HepG2 (cell line): ENCODE measurements around the gene ZFHX3.

Source experiments
- CAMTA2 ChIP-seq: sonication (generic); formaldehyde crosslinking; IDR thresholded peaks from 2 replicates; pipeline ENCODE4 v1.4.0; 2020; ENCODE audit warnings: mild to moderate bottlenecking, missing genetic modification reagents, borderline replicate concordance
- CTCF ChIP-seq: sonication (generic); formaldehyde crosslinking; IDR thresholded peaks from 2 replicates; pipeline ENCODE4 v1.5.0; 2020; ENCODE audit warnings: mild to moderate bottlenecking, missing genetic modification reagents, moderate library complexity
- HOXA7 ChIP-seq: sonication (generic); formaldehyde crosslinking; IDR thresholded peaks from 2 replicates; pipeline ENCODE4 v1.8.1; 2022; ENCODE audit warnings: mild to moderate bottlenecking, missing genetic modification reagents, moderate library complexity
- KAT7 ChIP-seq: IDR thresholded peaks from 2 replicates; pipeline ENCODE4 v1.6.1; 2018; ENCODE audit warnings: borderline replicate concordance, missing compliant biosample characterization
- MAX ChIP-seq: IDR thresholded peaks from 2 replicates; pipeline ENCODE4 v1.6.1; 2012; ENCODE audit warnings: inconsistent platforms
- MEF2D ChIP-seq: sonication (generic); formaldehyde crosslinking; IDR thresholded peaks from 2 replicates; pipeline ENCODE4 v1.5.1; 2020; ENCODE audit warnings: mild to moderate bottlenecking, missing genetic modification reagents
- MYNN ChIP-seq: sonication (generic); formaldehyde crosslinking; IDR thresholded peaks from 2 replicates; pipeline ENCODE4 v1.4.0; 2020; ENCODE audit warnings: mild to moderate bottlenecking, low read depth, missing genetic modification reagents
- POLR2A ChIP-seq, 2 experiments: IDR thresholded peaks; 2 replicates each; pipeline ENCODE4 v1.6.1; 2011; ENCODE audit warnings: low read depth in 2 of 2, low read length in 2 of 2, mild to moderate bottlenecking in 1 of 2, moderate library complexity in 1 of 2; ENCODE audit not compliant: insufficient read depth in 1 of 2
- SAP130 ChIP-seq: IDR thresholded peaks from 2 replicates; pipeline ENCODE4 v1.6.1; 2016; ENCODE audit warnings: low read depth
- SMC3 ChIP-seq: IDR thresholded peaks from 2 replicates; pipeline ENCODE4 v1.6.1; 2011; ENCODE audit warnings: low read length, improper control_type of control experiment
- TBP ChIP-seq: sonication (generic); formaldehyde crosslinking; IDR thresholded peaks from 2 replicates; pipeline ENCODE4 v1.5.0; 2020; ENCODE audit warnings: missing genetic modification reagents
- U2AF1 ChIP-seq: fragments of 200-400 bp; formaldehyde crosslinking; optimal IDR thresholded peaks from 2 replicates; pipeline ENCODE3; 2017; ENCODE audit warnings: mild to moderate bottlenecking, low read depth, low read length
- ZNF788 ChIP-seq: sonication (generic); formaldehyde crosslinking; IDR thresholded peaks from 2 replicates; pipeline ENCODE4 v1.5.0; 2020; ENCODE audit warnings: mild to moderate bottlenecking, missing genetic modification reagents, borderline replicate concordance

DNA sequence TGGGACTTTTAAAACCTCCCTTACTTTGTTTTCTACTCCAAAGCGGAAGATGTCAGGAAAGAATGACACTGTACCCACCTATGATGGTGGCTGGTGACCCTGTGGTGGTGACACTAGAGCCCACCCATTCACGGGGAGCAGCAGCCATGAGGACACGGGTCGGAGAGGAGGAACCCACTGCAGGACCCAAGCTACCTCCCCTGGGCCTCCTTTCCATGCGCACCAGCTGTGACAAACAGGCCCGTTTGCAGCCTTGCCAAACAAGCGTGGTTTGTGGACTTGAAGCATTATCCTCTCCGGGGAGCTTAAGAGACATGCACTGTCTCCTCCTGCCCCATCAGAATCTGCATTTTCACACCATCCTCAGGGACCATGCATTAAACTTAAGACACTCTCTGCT, 85.6 kb downstream of the ZFHX3 start:
- TF ChIP-seq KAT7 (CRISPR knock-in tag) (no peak), U2AF1 (no peak), SAP130 (CRISPR knock-in tag) (no peak), MEF2D (CRISPR knock-in tag) (no peak), ZNF788 (CRISPR knock-in tag) (no peak), POLR2A (IDR thresholded peaks at IDR 0.05; ENCODE audit: insufficient read depth in 1 of 2, low read depth in 2 of 2, low read length in 2 of 2) (no peak), TBP (no peak), HOXA7 (CRISPR knock-in tag) (no peak), SMC3 (no peak), MYNN (CRISPR knock-in tag) (no peak), MAX (no peak), CAMTA2 (CRISPR knock-in tag) (no peak), CTCF (CRISPR knock-in tag) (no peak)
